IMR-90 (cell line): ENCODE data around the gene NDUFS2. TPM values are rescaled to one million over a fixed set of nuclear protein-coding genes. Genes with fewer than 3 reads are reported as not detected.

Source experiments
- ATAC-seq: fragments of 200-7000 bp; cut with Tn5 transposase; 2 replicates; pipeline ENCODE4 v1.9.1; 2020; ENCODE audit warnings: low read depth, mild to moderate bottlenecking, moderate library complexity
- BruUV-seq: library from RNA; stranded (reverse); fragments of 400-500 nt; replicated peaks from 2 replicates; lab custom pipeline; 2021; lab: Mats Ljungman, UMichigan
- CTCF ChIA-PET: fragments of 300-600 bp; formaldehyde crosslinking; extraction: SDS; loops from one replicate; lab custom pipeline; 2021; ENCODE audit warnings: antibody characterized with exemption; lab: Yijun Ruan, JAX
- POLR2A ChIA-PET: fragments of 300-600 bp; sonication (Branson Sonifier 250); formaldehyde crosslinking; loops from one replicate; lab custom pipeline; 2022; ENCODE audit warnings: antibody characterized with exemption; ENCODE audit not compliant: unreplicated experiment; lab: Charles Lee
- DNase-seq: peaks from one replicate; pipeline ENCODE4 v3.0.0; 2013
- H2AFZ ChIP-seq: replicated peaks from 2 replicates; pipeline ENCODE3; 2013; ENCODE audit warnings: low read length, mild to moderate bottlenecking; ENCODE audit not compliant: poor library complexity
- H2AK5ac ChIP-seq: 2 replicates; pipeline ENCODE4 v1.6.1; 2013; ENCODE audit warnings: low read depth, low read length, inconsistent platforms
- H2AK9ac ChIP-seq: replicated peaks from 2 replicates; pipeline ENCODE3; 2013; ENCODE audit warnings: mild to moderate bottlenecking, low read depth, low read length, moderate library complexity; ENCODE audit not compliant: poor library complexity
- H2BK120ac ChIP-seq: 2 replicates; pipeline ENCODE4 v1.6.1; 2013; ENCODE audit warnings: low read depth, low read length, inconsistent platforms
- H2BK15ac ChIP-seq: 3 replicates; pipeline ENCODE4 v1.6.1; 2013; ENCODE audit warnings: low read depth, low read length, inconsistent platforms
- H2BK20ac ChIP-seq: 2 replicates; pipeline ENCODE4 v1.6.1; 2013; ENCODE audit warnings: low read depth, mild to moderate bottlenecking, inconsistent platforms, low read length, moderate library complexity
- H2BK5ac ChIP-seq: 2 replicates; pipeline ENCODE4 v1.6.1; 2013; ENCODE audit warnings: mild to moderate bottlenecking, low read depth, low read length, inconsistent platforms; ENCODE audit not compliant: poor library complexity, severe bottlenecking
- H3K14ac ChIP-seq: replicated peaks from 2 replicates; pipeline ENCODE4 v1.6.1; 2013; ENCODE audit warnings: low read depth, low read length, inconsistent platforms
- H3K18ac ChIP-seq: 2 replicates; pipeline ENCODE4 v1.6.1; 2013; ENCODE audit warnings: low read depth, low read length, control low read depth
- H3K23ac ChIP-seq: 2 replicates; pipeline ENCODE4 v1.6.1; 2013; ENCODE audit warnings: low read depth, low read length, inconsistent platforms
- H3K27ac ChIP-seq: 2 replicates; pipeline ENCODE4 v1.5.1; 2013; ENCODE audit warnings: mild to moderate bottlenecking, control low read depth, low read length; ENCODE audit not compliant: insufficient read depth
- H3K27me3 ChIP-seq: 2 replicates; pipeline ENCODE4 v1.6.1; 2013; ENCODE audit warnings: low read length; ENCODE audit not compliant: control insufficient read depth, insufficient read depth
- H3K36me3 ChIP-seq: 2 replicates; pipeline ENCODE4 v1.6.1; 2013; ENCODE audit warnings: low read length, mixed read lengths; ENCODE audit not compliant: control insufficient read depth, insufficient read depth
- H3K4ac ChIP-seq: 2 replicates; pipeline ENCODE4 v1.6.1; 2013; ENCODE audit warnings: low read depth, low read length, inconsistent platforms
- H3K4me1 ChIP-seq: 2 replicates; pipeline ENCODE4 v1.6.1; 2013; ENCODE audit warnings: low read length, mixed read lengths; ENCODE audit not compliant: control insufficient read depth, insufficient read depth
- H3K4me2 ChIP-seq: 2 replicates; pipeline ENCODE4 v1.6.1; 2013; ENCODE audit warnings: low read depth, mild to moderate bottlenecking, control low read depth, low read length, moderate library complexity
- H3K4me3 ChIP-seq: 2 replicates; pipeline ENCODE4 v1.5.1; 2013; ENCODE audit warnings: low read depth, mild to moderate bottlenecking, control low read depth, low read length, moderate library complexity; ENCODE audit not compliant: insufficient read depth
- H3K56ac ChIP-seq: 2 replicates; pipeline ENCODE4 v1.6.1; 2013; ENCODE audit warnings: low read length, inconsistent platforms; ENCODE audit not compliant: insufficient read depth; ENCODE audit errors: extremely low read depth
- H3K79me1 ChIP-seq, 2 experiments: 2 replicates each; pipeline ENCODE4 v1.6.1; 2013; ENCODE audit warnings: low read length in 2 of 2, inconsistent platforms in 1 of 2, low read depth in 1 of 2
- H3K9ac ChIP-seq: 2 replicates; pipeline ENCODE4 v1.6.1; 2013; ENCODE audit warnings: low read depth, low read length, control low read depth
- H3K9me1 ChIP-seq: 2 replicates; pipeline ENCODE4 v1.6.1; 2013; ENCODE audit warnings: low read length, inconsistent platforms; ENCODE audit not compliant: insufficient read depth
- H3K9me3 ChIP-seq: 2 replicates; pipeline ENCODE4 v1.6.1; 2013; ENCODE audit warnings: low read length; ENCODE audit not compliant: control insufficient read depth, insufficient read depth
- H4K20me1 ChIP-seq: 2 replicates; pipeline ENCODE4 v1.6.1; 2013; ENCODE audit warnings: low read length, inconsistent platforms; ENCODE audit not compliant: insufficient read depth
- H4K5ac ChIP-seq: 2 replicates; pipeline ENCODE4 v1.6.1; 2013; ENCODE audit warnings: mild to moderate bottlenecking, low read depth, low read length, control low read depth
- H4K8ac ChIP-seq, 2 experiments: 2 replicates each; pipeline ENCODE4 v1.6.1; 2013; ENCODE audit warnings: low read depth in 2 of 2, low read length in 2 of 2, control low read depth in 1 of 2, inconsistent platforms in 1 of 2
- H4K91ac ChIP-seq: 2 replicates; pipeline ENCODE4 v1.6.1; 2013; ENCODE audit warnings: low read depth, low read length, inconsistent platforms; ENCODE audit not compliant: insufficient read depth
- BHLHE40 ChIP-seq: fragments of 150-350 bp; IDR thresholded peaks from 2 replicates; pipeline ENCODE4 v1.6.1; 2016; ENCODE audit warnings: mild to moderate bottlenecking, low read depth, low read length
- CEBPB ChIP-seq: IDR thresholded peaks from 2 replicates; pipeline ENCODE4 v1.6.1; 2012; ENCODE audit warnings: low read depth, low read length, improper control_type of control experiment
- CHD1 ChIP-seq: IDR thresholded peaks from 2 replicates; pipeline ENCODE4 v1.6.1; 2012; ENCODE audit warnings: low read depth, low read length, improper control_type of control experiment
- FOS ChIP-seq: fragments of 150-350 bp; IDR thresholded peaks from 2 replicates; pipeline ENCODE4 v1.6.1; 2016; ENCODE audit warnings: low read depth, low read length
- MAFK ChIP-seq: IDR thresholded peaks from 2 replicates; pipeline ENCODE4 v1.6.1; 2012; ENCODE audit warnings: low read depth, low read length, improper control_type of control experiment
- MAZ ChIP-seq: IDR thresholded peaks from 2 replicates; pipeline ENCODE4 v1.6.1; 2012; ENCODE audit warnings: low read depth, mild to moderate bottlenecking, low read length, improper control_type of control experiment, moderate library complexity, borderline replicate concordance
- MXI1 ChIP-seq: IDR thresholded peaks from 2 replicates; pipeline ENCODE4 v1.6.1; 2012; ENCODE audit warnings: low read depth, mild to moderate bottlenecking, low read length, moderate library complexity, borderline replicate concordance
- NFE2L2 ChIP-seq: fragments of 150-350 bp; IDR thresholded peaks from 2 replicates; pipeline ENCODE4 v1.6.1; 2016; ENCODE audit warnings: low read depth, mild to moderate bottlenecking, low read length
- POLR2A ChIP-seq: IDR thresholded peaks from 2 replicates; pipeline ENCODE4 v1.6.1; 2012; ENCODE audit warnings: mild to moderate bottlenecking, low read depth, low read length
- RAD21 ChIP-seq: IDR thresholded peaks from 2 replicates; pipeline ENCODE4 v1.6.1; 2012; ENCODE audit warnings: low read length, improper control_type of control experiment
- RCOR1 ChIP-seq: IDR thresholded peaks from 2 replicates; pipeline ENCODE4 v1.6.1; 2012; ENCODE audit warnings: mild to moderate bottlenecking, low read length, improper control_type of control experiment; ENCODE audit not compliant: insufficient replicate concordance
- SMC3 ChIP-seq: fragments of 150-350 bp; IDR thresholded peaks from 2 replicates; pipeline ENCODE4 v1.6.1; 2016; ENCODE audit warnings: low read depth, mild to moderate bottlenecking, antibody characterized with exemption, low read length, moderate library complexity
- WGBS, 2 experiments: methylation state at CpG; one replicate each; pipeline versions ENCODE4 v1.1.5 to v1.1.7; 2013; ENCODE audit warnings: missing lambda C conversion rate in 2 of 2; ENCODE audit not compliant: insufficient read length in 1 of 2; ENCODE audit errors: extremely low coverage in 2 of 2; 5-methylcytosine and 5-hydroxymethylcytosine counted together
- dilution Hi-C: fragments of 300-500 bp; cut with HindIII; formaldehyde crosslinking; loops from one replicate; pipeline ENCODE4 v1.14.3; 2018; ENCODE audit warnings: low sequenced_read_pairs; ENCODE audit not compliant: unreplicated experiment
- in situ Hi-C: fragments of 300-500 bp; cut with MboI; formaldehyde crosslinking; loops from 3 replicates; pipeline ENCODE4 v1.14.3; 2019; ENCODE audit warnings: low sequenced_read_pairs, inconsistent platforms, mixed read lengths
- intact Hi-C: fragments of 100-400 bp; cut with micrococcal nuclease; formaldehyde crosslinking; loops from 2 replicates; pipeline ENCODE4 v1.10.0; 2022
- polyA plus RNA-seq, 3 experiments: library from polyadenylated mRNA; depleted of rRNA; stranded (reverse); fragments of >200 nt; gene quantifications; 2 replicates each; pipeline ENCODE4 v1.2.3, GENCODE V29; 2012; ENCODE audit warnings: low replicate concordance in 1 of 3
- total RNA-seq: library from RNA; depleted of rRNA; stranded (reverse); fragments of >200 nt; gene quantifications from 2 replicates; pipeline ENCODE4 v1.2.3, GENCODE V29; 2012
- TF ChIP-seq, protein P1 (sequence below): conservative IDR thresholded peaks from 2 replicates; pipeline ENCODE4 v1.5.1; 2012; ENCODE audit warnings: mild to moderate bottlenecking, low read depth, low read length, improper control_type of control experiment
- TF ChIP-seq, protein P2 (sequence below): fragments of 150-350 bp; IDR thresholded peaks from 2 replicates; pipeline ENCODE4 v1.6.1; 2017; ENCODE audit warnings: mild to moderate bottlenecking, antibody characterized with exemption, low read length, low read depth
- TF ChIP-seq, protein P3 (sequence below): fragments of 150-350 bp; IDR thresholded peaks from 2 replicates; pipeline ENCODE4 v1.6.1; 2016; ENCODE audit warnings: low read depth, mild to moderate bottlenecking, low read length, moderate library complexity, borderline replicate concordance

Gene NDUFS2
- total and polyA plus RNA-seq, 2 of the 4 experiments (the other 2 are of a cell fraction) = 85.5 to 101 TPM

- Histone ChIP-seq H4K91ac (0 out of 2 replicates have a peak overlapping the region, but pooled peaks have one; percentile 32), H2AK5ac (no peak overlapping the region; the same call in 1 of the 2 replicates), H3K14ac (0 out of 2 replicates have a peak overlapping the region, but pooled peaks have one; percentile 24), H3K18ac (no peak overlapping the region), H3K4me1 (peaks cover 31% of the 10 kb centered on the region), H2BK5ac (no peak overlapping the region), H3K56ac (no peak overlapping the region), H2BK120ac (no peak overlapping the region; the same call in 1 of the 2 replicates), H3K9me1 (peaks cover 24% of the 10 kb centered on the region), H3K27ac (no peak overlapping the region), H4K20me1 (no peaks in the 10 kb centered on the region), H2BK20ac (no peak overlapping the region), H2BK15ac (no peak overlapping the region), H2AFZ (peak overlapping the region; percentile 94), H3K4me2 (no peak overlapping the region), H4K5ac (no peak overlapping the region), H4K8ac (peak overlapping the region; percentile 42 to 96; a peak in 2 of 4 replicates), H3K9ac (no peak overlapping the region), H3K79me1 (peaks cover 14 to 24% of the 10 kb centered on the region in 2 experiments), H3K36me3 (peaks cover 5% of the 10 kb centered on the region; the same call in 1 of the 2 replicates), H3K4me3 (no peak overlapping the region), H3K23ac (no peak overlapping the region), H2AK9ac (peak overlapping the region; percentile 71), H3K9me3 (no peaks in the 10 kb centered on the region), H3K27me3 (no peaks in the 10 kb centered on the region), H3K4ac (peak overlapping the region; percentile 50)
- DNase-seq (no peak), ATAC-seq (no peak)
- in situ Hi-C loops (no loop called here), dilution Hi-C loops (no loop called here), intact Hi-C loops (no loop called here)
- POLR2A ChIA-PET = no interaction called here
- BruUV-seq = no TSS peak
- CTCF ChIA-PET = no interaction called here
- WGBS, 2 experiments = 68% methylated on average over 5 of the region's 5 CpGs; no CpG with 5 or more reads in 1 of the 2 experiments
- TF ChIP-seq, protein P1, sequence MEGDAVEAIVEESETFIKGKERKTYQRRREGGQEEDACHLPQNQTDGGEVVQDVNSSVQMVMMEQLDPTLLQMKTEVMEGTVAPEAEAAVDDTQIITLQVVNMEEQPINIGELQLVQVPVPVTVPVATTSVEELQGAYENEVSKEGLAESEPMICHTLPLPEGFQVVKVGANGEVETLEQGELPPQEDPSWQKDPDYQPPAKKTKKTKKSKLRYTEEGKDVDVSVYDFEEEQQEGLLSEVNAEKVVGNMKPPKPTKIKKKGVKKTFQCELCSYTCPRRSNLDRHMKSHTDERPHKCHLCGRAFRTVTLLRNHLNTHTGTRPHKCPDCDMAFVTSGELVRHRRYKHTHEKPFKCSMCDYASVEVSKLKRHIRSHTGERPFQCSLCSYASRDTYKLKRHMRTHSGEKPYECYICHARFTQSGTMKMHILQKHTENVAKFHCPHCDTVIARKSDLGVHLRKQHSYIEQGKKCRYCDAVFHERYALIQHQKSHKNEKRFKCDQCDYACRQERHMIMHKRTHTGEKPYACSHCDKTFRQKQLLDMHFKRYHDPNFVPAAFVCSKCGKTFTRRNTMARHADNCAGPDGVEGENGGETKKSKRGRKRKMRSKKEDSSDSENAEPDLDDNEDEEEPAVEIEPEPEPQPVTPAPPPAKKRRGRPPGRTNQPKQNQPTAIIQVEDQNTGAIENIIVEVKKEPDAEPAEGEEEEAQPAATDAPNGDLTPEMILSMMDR = no peak
- TF ChIP-seq POLR2A (no peak), MAFK (no peak), MXI1 (no peak), BHLHE40 (no peak), NFE2L2 (no peak), SMC3 (no peak), FOS (no peak), CHD1 (no peak), RCOR1 (no peak), MAZ (no peak), CEBPB (no peak), RAD21 (no peak)
- TF ChIP-seq, protein P2, sequence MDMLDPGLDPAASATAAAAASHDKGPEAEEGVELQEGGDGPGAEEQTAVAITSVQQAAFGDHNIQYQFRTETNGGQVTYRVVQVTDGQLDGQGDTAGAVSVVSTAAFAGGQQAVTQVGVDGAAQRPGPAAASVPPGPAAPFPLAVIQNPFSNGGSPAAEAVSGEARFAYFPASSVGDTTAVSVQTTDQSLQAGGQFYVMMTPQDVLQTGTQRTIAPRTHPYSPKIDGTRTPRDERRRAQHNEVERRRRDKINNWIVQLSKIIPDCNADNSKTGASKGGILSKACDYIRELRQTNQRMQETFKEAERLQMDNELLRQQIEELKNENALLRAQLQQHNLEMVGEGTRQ = no peak
- TF ChIP-seq, protein P3, sequence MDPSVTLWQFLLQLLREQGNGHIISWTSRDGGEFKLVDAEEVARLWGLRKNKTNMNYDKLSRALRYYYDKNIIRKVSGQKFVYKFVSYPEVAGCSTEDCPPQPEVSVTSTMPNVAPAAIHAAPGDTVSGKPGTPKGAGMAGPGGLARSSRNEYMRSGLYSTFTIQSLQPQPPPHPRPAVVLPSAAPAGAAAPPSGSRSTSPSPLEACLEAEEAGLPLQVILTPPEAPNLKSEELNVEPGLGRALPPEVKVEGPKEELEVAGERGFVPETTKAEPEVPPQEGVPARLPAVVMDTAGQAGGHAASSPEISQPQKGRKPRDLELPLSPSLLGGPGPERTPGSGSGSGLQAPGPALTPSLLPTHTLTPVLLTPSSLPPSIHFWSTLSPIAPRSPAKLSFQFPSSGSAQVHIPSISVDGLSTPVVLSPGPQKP = no peak
Measured at GRCh38 chr1:161199506-161200139, 2.5 kb upstream of the NDUFS2 start.
